Measurements from ENCODE around the gene GPI. TPM values are rescaled to one million over a fixed set of nuclear protein-coding genes. Genes with fewer than 3 reads are reported as not detected.

GPI gene
- total and polyA plus RNA-seq, 9 of the 15 experiments (the other 6 are each of a cell fraction or from before 2014, with no cell fraction given), result 88.3 to 358 (median 122) TPM

DNA sequence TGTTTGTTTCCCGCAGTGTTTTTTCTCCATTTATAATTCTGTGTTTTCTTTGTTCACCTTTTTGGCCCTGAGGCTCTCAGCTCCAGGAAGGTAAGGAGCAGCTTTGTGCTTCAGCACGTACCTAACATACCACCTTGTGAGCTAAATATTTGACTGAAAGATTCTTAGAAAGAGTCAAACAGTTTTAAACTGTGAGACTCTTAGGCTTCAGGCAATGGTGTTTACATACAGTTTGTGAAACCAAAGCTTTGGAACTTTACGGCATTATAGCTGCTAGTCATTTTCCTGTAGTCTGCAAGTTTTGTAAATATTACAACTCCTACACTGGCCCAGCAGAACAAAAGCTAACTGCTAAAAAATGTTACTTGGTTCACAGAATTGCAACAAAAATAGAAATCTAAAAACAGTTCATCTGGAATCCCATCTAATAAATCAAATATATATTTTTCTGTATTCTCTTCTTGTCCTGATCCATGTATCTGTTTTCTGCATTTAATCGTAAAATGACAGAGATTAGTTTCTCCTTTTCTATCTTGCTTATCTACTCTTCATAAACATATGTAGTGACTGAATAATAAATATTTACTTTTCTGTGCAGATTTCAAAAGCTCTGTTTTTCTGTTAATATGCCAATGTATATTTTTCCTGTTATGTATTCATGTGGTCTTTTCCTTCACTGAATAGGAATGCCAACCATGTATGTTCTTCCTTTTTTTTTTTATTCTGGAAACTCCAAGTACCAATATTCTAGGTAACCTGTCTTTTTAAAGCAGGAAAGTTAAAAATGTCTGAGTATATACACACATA, 38.8 kb upstream of the GPI start (continued):
- TF ChIP-seq, protein P1, sequence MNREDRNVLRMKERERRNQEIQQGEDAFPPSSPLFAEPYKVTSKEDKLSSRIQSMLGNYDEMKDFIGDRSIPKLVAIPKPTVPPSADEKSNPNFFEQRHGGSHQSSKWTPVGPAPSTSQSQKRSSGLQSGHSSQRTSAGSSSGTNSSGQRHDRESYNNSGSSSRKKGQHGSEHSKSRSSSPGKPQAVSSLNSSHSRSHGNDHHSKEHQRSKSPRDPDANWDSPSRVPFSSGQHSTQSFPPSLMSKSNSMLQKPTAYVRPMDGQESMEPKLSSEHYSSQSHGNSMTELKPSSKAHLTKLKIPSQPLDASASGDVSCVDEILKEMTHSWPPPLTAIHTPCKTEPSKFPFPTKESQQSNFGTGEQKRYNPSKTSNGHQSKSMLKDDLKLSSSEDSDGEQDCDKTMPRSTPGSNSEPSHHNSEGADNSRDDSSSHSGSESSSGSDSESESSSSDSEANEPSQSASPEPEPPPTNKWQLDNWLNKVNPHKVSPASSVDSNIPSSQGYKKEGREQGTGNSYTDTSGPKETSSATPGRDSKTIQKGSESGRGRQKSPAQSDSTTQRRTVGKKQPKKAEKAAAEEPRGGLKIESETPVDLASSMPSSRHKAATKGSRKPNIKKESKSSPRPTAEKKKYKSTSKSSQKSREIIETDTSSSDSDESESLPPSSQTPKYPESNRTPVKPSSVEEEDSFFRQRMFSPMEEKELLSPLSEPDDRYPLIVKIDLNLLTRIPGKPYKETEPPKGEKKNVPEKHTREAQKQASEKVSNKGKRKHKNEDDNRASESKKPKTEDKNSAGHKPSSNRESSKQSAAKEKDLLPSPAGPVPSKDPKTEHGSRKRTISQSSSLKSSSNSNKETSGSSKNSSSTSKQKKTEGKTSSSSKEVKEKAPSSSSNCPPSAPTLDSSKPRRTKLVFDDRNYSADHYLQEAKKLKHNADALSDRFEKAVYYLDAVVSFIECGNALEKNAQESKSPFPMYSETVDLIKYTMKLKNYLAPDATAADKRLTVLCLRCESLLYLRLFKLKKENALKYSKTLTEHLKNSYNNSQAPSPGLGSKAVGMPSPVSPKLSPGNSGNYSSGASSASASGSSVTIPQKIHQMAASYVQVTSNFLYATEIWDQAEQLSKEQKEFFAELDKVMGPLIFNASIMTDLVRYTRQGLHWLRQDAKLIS (CRISPR knock-in tag; IDR thresholded peaks at IDR 0.05), result no peak
- TF ChIP-seq ZNF197 (CRISPR knock-in tag; IDR thresholded peaks at IDR 0.05; ENCODE audit: low read depth) (no peak), HMG20A (CRISPR knock-in tag; conservative IDR thresholded peaks at IDR 0.05) (no peak)

DNA sequence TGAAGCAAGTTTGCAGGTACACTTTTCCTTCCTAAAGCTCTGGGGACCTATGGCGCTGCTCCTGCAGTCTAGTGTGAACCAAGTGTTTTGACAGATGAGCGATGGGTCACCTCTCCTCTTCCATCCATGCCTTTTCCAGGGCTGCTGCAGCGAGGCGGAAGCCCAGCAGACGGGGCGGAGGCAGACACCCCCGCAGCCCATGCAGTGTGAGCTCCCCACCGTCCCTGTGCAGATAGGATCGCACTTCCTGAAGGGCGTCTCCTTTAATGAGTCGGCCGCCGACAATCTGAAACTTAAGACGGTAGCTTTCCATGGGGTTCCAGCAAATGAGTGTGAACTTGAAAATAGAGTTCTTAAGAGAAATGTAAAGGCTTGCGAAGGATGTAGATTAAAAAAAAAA, 37.1 kb upstream of the GPI start:
- Histone ChIP-seq H3K9me1 (ENCODE audit: control insufficient read depth, insufficient read depth, low read length) (no peaks in the 10 kb centered on the region), H3K4me1 (replicated peaks in 1 of 2; ENCODE audit: control insufficient read depth in 2 of 2, insufficient read depth in 2 of 2, low read length in 2 of 2) (peaks cover 8 to 15% of the 10 kb centered on the region in 2 experiments; a peak in 4 of 5 replicates), H3K27ac (ENCODE audit: extremely low read depth, low read depth, low read length) (peak overlapping the region; percentile 4; the same call in 1 of the 3 replicates), H3K9me3 (replicated peaks; ENCODE audit: control insufficient read depth, insufficient read depth, low read depth, low read length) (no peaks in the 10 kb centered on the region), H2AFZ (ENCODE audit: low read depth, low read length) (peak overlapping the region; percentile 30; the same call in 1 of the 2 replicates), H3K4me2 (ENCODE audit: insufficient read depth, low read length) (peak overlapping the region; percentile 65), H3K36me3 (ENCODE audit: control insufficient read depth, insufficient read depth, low read length) (peaks cover 47% of the 10 kb centered on the region), H3K79me2 (ENCODE audit: control insufficient read depth, insufficient read depth, low read length) (no peaks in the 10 kb centered on the region), H3K27me3 (ENCODE audit: control insufficient read depth in 2 of 2, insufficient read depth in 2 of 2, low read length in 2 of 2) (no peaks in the 10 kb centered on the region), H3K9ac (ENCODE audit: insufficient read depth in 1 of 2, low read depth in 2 of 2, low read length in 2 of 2) (peak overlapping the region; percentile 7 to 77; a peak in 2 of 4 replicates), H4K20me1 (replicated peaks; ENCODE audit: control insufficient read depth, insufficient read depth, low read length) (no peaks in the 10 kb centered on the region; the same call in 1 of the 2 replicates), H3K4me3 (no peak overlapping the region)
- CTCF ChIA-PET (ENCODE audit: low intra/inter-chr PET ratio), result no interaction called here
- FAIRE-seq, result peak; percentile 98
- in situ Hi-C loops (cut with MboI), result no loop called here
- DNase-seq (ENCODE audit: extremely low read depth in 1 of 4, low spot score in 3 of 4), result peak; percentile 79 to 92 (median 86)
- POLR2A ChIA-PET, result interaction anchor here (0.6 to 4.6 kb wide), 7 partner anchors 10 to 154 kb away, joined by 3 to 24 read pairs (median 4); no protein-coding TSS in a partner anchor
- WGBS (ENCODE audit: insufficient coverage, low coverage, missing lambda C conversion rate), result under 1% methylated on average over 15 of the region's 15 CpGs
- no TSS peak for BruUV-seq (replicated peaks)
- ATAC-seq, result peak; percentile 100
- intact Hi-C loops (cut with micrococcal nuclease), result loop anchor here (5.0 kb wide), 1 partner anchor 71 kb away; no protein-coding TSS in a partner anchor
- TF ChIP-seq SETDB1 (IDR thresholded peaks at IDR 0.05; ENCODE audit: low read length) (peak; percentile 56), TBL1XR1 (IDR thresholded peaks at IDR 0.05; ENCODE audit: low read length in 2 of 2) (peak in 1 of 2 experiments; percentile 89; a peak in 2 of 4 replicates), FOXK2 (conservative IDR thresholded peaks at IDR 0.05 in 1 of 2, IDR thresholded peaks at IDR 0.05 in 1 of 2; ENCODE audit: low read depth in 2 of 2) (0 out of 4 replicates have a peak, but pooled peaks of 1 of the 2 experiments have one; percentile 33), HDAC1 (IDR thresholded peaks at IDR 0.05) (peak in 1 of 2 experiments; percentile 80; a peak in 2 of 4 replicates), SREBF2 (CRISPR knock-in tag; IDR thresholded peaks at IDR 0.05) (no peak), HCFC1 (IDR thresholded peaks at IDR 0.05; ENCODE audit: low read depth, low read length) (no peak), SMARCC2 (IDR thresholded peaks at IDR 0.05; ENCODE audit: low read depth) (0 out of 2 replicates have a peak, but pooled peaks have one; percentile 38)
- TF ChIP-seq, protein P2, sequence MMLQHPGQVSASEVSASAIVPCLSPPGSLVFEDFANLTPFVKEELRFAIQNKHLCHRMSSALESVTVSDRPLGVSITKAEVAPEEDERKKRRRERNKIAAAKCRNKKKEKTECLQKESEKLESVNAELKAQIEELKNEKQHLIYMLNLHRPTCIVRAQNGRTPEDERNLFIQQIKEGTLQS (IDR thresholded peaks at IDR 0.05), result peak; percentile 17; the same call in 1 of the 2 replicates
- TF ChIP-seq, protein P2 (CRISPR knock-in tag; conservative IDR thresholded peaks at IDR 0.05), result no peak
- TF ChIP-seq, protein P3, sequence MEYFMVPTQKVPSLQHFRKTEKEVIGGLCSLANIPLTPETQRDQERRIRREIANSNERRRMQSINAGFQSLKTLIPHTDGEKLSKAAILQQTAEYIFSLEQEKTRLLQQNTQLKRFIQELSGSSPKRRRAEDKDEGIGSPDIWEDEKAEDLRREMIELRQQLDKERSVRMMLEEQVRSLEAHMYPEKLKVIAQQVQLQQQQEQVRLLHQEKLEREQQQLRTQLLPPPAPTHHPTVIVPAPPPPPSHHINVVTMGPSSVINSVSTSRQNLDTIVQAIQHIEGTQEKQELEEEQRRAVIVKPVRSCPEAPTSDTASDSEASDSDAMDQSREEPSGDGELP (CRISPR knock-in tag; IDR thresholded peaks at IDR 0.05; ENCODE audit: borderline replicate concordance), result peak; percentile 62; the same call in 1 of the 2 replicates

Measured in K562 (cell line).